Ascending aorta (tissue), 2 donors: Measurements from ENCODE around the gene CYP8B1. TPM values are rescaled to one million over a fixed set of nuclear protein-coding genes. Genes with fewer than 3 reads are reported as not detected.

ENCODE experiments used
- DNase-seq, 2 donors: peaks; one replicate each; pipeline ENCODE4 v3.0.0-alpha.2; 2019; ENCODE audit warnings: low spot score in 2 of 2
- H3K27ac ChIP-seq, 2 donors: fragments of 200-600 bp; sonication (generic); one replicate each; pipeline ENCODE4 v1.5.1; 2016 to 2017; ENCODE audit warnings: mild to moderate bottlenecking in 1 of 2
- H3K27me3 ChIP-seq: fragments of 200-600 bp; sonication (generic); one replicate; pipeline ENCODE4 v1.5.1; 2017
- H3K36me3 ChIP-seq, 2 donors: fragments of 200-600 bp; sonication (generic); one replicate each; pipeline ENCODE4 v1.5.1; 2016
- H3K4me1 ChIP-seq, 2 donors: fragments of 200-600 bp; sonication (generic); one replicate each; pipeline ENCODE4 v1.5.1; 2016 to 2017; ENCODE audit warnings: mild to moderate bottlenecking in 1 of 2
- H3K4me3 ChIP-seq, 2 donors: fragments of 200-600 bp; sonication (generic); one replicate each; pipeline ENCODE4 v1.5.1; 2016 to 2017; ENCODE audit warnings: mild to moderate bottlenecking in 1 of 2
- H3K9me3 ChIP-seq, 2 donors: fragments of 200-600 bp; sonication (generic); one replicate each; pipeline ENCODE4 v1.5.1; 2016
- CTCF ChIP-seq, 3 experiments: fragments of 200-600 bp in 2 of 3; fragments of 450-650 bp in 1 of 3; sonication (generic) in 2 of 3; IDR thresholded peaks; one replicate each; pipeline ENCODE4 v1.5.1; 2016 to 2019; ENCODE audit warnings: antibody characterized with exemption in 3 of 3, mild to moderate bottlenecking in 1 of 3, moderate library complexity in 1 of 3
- intact Hi-C: fragments of 100-400 bp; cut with DNase I; formaldehyde crosslinking; loops from one replicate; pipeline ENCODE4 v1.15.1; 2023
- total RNA-seq: library from RNA; depleted of rRNA; stranded (reverse); fragments of >200 nt; gene quantifications from one replicate; pipeline ENCODE4 v1.1.0, GENCODE V29; 2016

Gene CYP8B1
- total RNA-seq, 1 donor from 2014 or later, result 0.43 TPM

DNA sequence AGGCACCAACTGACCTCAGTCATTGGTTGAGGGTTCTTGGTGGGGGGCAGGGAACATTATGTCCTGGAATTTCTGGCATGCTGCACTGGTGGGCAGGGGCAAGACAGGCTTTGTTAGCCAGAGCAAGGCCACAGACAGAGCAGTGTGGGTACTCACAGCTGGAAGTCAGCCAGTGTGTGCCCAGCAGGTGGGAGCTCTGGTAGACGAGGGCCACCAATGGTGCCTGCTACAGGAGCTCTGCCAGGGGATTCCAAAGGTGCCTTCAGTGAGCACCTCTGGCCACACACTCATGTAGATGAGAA lies 31.3 kb downstream of the CYP8B1 start:
- Histone ChIP-seq H3K27ac (peak overlapping the region; percentile 74 to 84), H3K4me1 (peaks cover 9 to 45% of the 10 kb centered on the region in 2 donors), H3K4me3 (no peak overlapping the region), H3K27me3 (no peaks in the 10 kb centered on the region), H3K36me3 (no peaks in the 10 kb centered on the region), H3K9me3 (no peaks in the 10 kb centered on the region)
- no peak for TF ChIP-seq CTCF (IDR thresholded peaks at IDR 0.05)
- no peak for DNase-seq
- intact Hi-C loops, result no loop called here

- H3K9me3 ChIP-seq, result no peaks in the 10 kb centered on the region
- intact Hi-C loops, result no loop called here
- no peak for DNase-seq
- H3K27me3 ChIP-seq, result no peaks in the 10 kb centered on the region
- H3K27ac ChIP-seq, result peak overlapping the region; percentile 74 to 84
- peaks cover 9 to 45% of the 10 kb centered on the region in 2 donors for H3K4me1 ChIP-seq
- H3K36me3 ChIP-seq, result no peaks in the 10 kb centered on the region
- no peak for TF ChIP-seq CTCF (IDR thresholded peaks at IDR 0.05)
- no peak overlapping the region for H3K4me3 ChIP-seq
These were observed 31.8 kb downstream of the CYP8B1 start for GRCh38 chr3:42843713-42844411.

DNA sequence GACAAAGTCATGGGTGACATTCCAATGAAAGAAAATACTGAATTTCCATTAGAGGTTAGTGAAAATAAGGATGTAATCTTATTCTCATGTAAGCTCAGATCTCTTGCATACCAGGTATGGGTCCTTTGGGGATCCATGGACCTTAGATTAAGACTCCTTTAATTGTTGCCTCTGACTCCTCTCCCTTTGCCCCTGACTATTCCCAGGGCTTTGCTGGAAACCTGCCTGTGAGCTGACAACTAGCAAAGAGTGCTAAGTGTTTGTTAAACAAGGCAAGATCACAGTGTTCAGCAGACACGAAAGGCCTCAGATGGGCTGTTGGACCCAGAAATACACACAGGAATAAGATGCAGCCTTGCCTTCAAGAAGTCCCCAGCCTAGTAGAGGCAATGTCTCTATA lies 34.3 kb downstream of the CYP8B1 start:
- intact Hi-C loops, result no loop called here
- peaks cover 7 to 35% of the 10 kb centered on the region in 2 donors for H3K4me1 ChIP-seq
- no peak for TF ChIP-seq CTCF (IDR thresholded peaks at IDR 0.05)

GRCh38 chr3:42839616-42840015 lies 36.1 kb downstream of the CYP8B1 start:
- H3K27me3 ChIP-seq, result no peaks in the 10 kb centered on the region
- H3K9me3 ChIP-seq, result no peaks in the 10 kb centered on the region
- intact Hi-C loops, result loop anchor here (1.0 to 2.0 kb wide), 3 partner anchors 8 to 59 kb away; no protein-coding TSS in a partner anchor
- peaks cover 2 to 22% of the 10 kb centered on the region in 2 donors for H3K4me1 ChIP-seq
- no peaks in the 10 kb centered on the region for H3K36me3 ChIP-seq
- peak overlapping the region in 1 of 2 donors; percentile 12 for H3K27ac ChIP-seq
- H3K4me3 ChIP-seq, result peak overlapping the region; percentile 25 to 35
- TF ChIP-seq CTCF (IDR thresholded peaks at IDR 0.05), result peak; percentile 76 to 83 (median 78)
- no peak for DNase-seq

More for the DNA sequence above, 34.3 kb downstream of the CYP8B1 start:
- Histone ChIP-seq H3K27me3 (no peaks in the 10 kb centered on the region), H3K36me3 (no peaks in the 10 kb centered on the region), H3K9me3 (no peaks in the 10 kb centered on the region), H3K4me3 (no peak overlapping the region), H3K27ac (no peak overlapping the region)
- DNase-seq, result no peak

DNA sequence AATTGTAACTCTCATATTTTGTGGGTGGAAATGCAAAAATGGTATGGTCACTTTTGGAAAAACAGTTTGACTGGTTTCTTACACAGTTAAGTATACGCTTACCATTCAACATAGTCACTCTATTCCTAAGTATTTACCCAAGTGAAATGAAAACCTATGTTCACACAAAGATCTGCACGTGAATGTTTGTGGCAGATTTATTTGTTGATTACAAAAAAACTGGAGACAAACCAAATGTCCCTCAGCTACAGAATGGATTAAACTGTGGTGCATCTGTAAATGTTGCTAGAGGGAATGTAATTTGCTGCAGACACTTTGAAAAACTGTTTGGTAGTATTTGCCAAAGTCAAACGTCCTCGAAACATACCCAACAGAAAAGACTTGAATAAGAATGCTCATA lies 37.1 kb downstream of the CYP8B1 start:
- no peak overlapping the region for H3K27ac ChIP-seq
- H3K27me3 ChIP-seq, result no peaks in the 10 kb centered on the region
- no peak for TF ChIP-seq CTCF (IDR thresholded peaks at IDR 0.05)
- DNase-seq, result no peak
- no peaks in the 10 kb centered on the region for H3K36me3 ChIP-seq
- H3K4me3 ChIP-seq, result no peak overlapping the region
- intact Hi-C loops, result loop anchor here (2.0 kb wide), 2 partner anchors 42 to 58 kb away; no protein-coding TSS in a partner anchor
- H3K9me3 ChIP-seq, result no peaks in the 10 kb centered on the region
- peaks cover 2 to 13% of the 10 kb centered on the region in 2 donors for H3K4me1 ChIP-seq
